Measurements from ENCODE around the gene OR2B6.

GRCh38 chr6:27957516-27957915, 475 bp downstream of the OR2B6 start:
- TF ChIP-seq CTCF (IDR thresholded peaks at IDR 0.05) (no peak), ZFX (IDR thresholded peaks at IDR 0.05; ENCODE audit: borderline replicate concordance) (no peak)
